ENCODE measurements around the gene HTRA3. TPM values are rescaled to one million over a fixed set of nuclear protein-coding genes. Genes with fewer than 3 reads are reported as not detected.

HTRA3 gene
- total RNA-seq, 2 experiments from 2014 or later, result not detected

DNA sequence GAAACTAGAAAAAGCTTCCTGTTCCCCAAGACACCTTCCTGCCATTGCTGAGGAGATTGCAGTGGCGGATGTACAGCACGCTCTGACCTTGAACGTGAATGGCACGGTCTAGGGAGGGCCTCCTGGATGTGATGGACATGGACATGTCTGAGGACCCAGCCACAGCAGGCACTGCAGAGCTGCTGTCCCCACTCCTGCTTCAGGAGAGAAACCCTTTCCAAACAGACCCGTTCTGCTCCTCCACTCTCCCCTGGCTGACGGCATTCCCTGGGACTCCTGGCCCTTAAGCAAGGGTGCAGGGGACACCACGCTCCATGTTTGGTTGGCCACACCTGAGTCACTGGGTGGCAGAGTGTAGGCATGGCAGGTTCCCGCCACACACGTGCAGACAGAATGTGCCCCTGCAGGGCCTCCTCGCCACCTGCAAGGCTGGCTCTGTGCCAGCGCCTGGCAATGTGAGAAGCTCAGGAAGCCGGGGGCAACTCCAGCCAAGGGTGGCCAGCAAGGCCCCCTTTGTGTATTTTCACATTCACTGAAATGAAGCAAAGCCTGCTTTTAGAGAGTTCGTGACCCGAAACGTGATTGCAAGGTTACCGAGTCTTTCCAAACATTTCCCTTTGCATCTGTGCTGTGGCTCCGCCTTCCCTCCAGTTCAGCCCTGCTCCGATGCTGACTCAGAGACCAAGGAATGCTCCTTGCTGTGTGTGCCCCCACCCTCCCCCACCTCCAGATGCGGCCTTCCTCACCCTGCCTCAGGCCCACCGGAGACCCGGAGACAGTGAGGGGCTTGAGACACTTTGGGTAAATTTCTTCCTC is 46.1 kb downstream of the HTRA3 start:
- Mint-ChIP-seq H3K4me1 (no peaks in the 10 kb centered on the region), H3K36me3 (ENCODE audit: low read depth) (no peaks in the 10 kb centered on the region), H3K27ac (no peak overlapping the region), H3K4me3 (no peak overlapping the region), H3K27me3 (no peaks in the 10 kb centered on the region), H3K9me3 (ENCODE audit: low read depth) (peaks cover 5% of the 10 kb centered on the region)
- POLR2A ChIA-PET, result no interaction called here
- CTCF ChIA-PET, result interaction anchor here (0.6 kb wide), 1 partner anchor 255 kb away, joined by 6 read pairs; no protein-coding TSS in a partner anchor
- ATAC-seq (no peak), DNase-seq (no peak)
- intact Hi-C loops (cut with DNase I, micrococcal nuclease), result no loop called here

DNA sequence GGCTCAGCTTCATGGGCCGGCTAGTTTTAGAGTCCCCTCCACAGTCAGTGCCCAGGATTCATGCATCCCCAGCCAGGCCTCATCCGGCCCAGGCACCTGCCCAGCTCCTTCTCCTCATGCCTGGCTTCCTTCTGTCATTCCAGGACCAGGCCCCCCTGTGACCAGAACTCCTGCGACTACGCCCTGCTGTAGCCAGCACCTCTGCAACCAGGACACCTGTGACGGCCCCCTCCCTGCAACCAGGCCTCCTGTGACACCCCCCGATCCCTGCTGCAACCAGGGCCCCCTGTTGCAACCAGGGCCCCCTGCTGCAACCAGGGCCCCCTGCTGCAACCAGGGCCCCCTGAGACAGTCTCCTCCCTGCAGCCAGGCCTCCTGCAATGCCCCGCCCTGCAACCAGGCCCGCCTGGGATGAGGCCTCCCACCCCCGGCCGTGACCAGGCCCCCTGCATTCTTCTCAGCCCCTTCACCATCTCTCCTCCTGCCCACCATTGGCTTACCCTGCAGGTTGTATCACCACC is 46.8 kb downstream of the HTRA3 start:
- DNase-seq (no peak), ATAC-seq (no peak)
- H3K9me3 Mint-ChIP-seq (ENCODE audit: low read depth), result peaks cover 5% of the 10 kb centered on the region
- ChIA-PET POLR2A (no interaction called here), CTCF (interaction anchor here (0.6 kb wide), 1 partner anchor 256 kb away, joined by 6 read pairs; no protein-coding TSS in a partner anchor)
- intact Hi-C loops (cut with DNase I, micrococcal nuclease), result no loop called here
- H3K27ac Mint-ChIP-seq, result no peak overlapping the region
- H3K36me3 Mint-ChIP-seq (ENCODE audit: low read depth), result no peaks in the 10 kb centered on the region
- no peak overlapping the region for H3K4me3 Mint-ChIP-seq
- no peaks in the 10 kb centered on the region for H3K4me1 Mint-ChIP-seq
- H3K27me3 Mint-ChIP-seq, result no peaks in the 10 kb centered on the region

DNA sequence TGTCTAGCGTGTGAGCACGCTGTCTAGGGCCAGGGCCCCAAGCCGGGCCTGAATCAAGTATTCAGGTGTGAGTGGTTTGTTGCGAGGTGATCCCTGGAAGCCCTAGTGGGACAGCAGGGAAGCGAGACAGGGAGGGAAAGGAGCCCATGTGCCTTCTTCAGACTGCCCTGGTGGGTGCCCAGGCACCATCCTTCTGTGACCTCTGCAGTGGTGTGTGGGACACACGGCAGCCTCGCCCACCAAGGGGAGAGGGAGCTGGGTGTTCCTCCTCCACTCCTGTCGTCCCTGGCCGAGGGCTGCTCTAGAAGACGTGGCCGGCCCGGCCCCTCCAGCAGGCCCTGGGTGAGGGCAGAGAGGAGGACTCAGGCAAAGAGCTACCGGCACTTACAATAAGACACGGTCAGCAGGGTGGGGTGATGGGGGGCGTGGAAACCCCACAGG is 47.4 kb downstream of the HTRA3 start:
- ChIA-PET POLR2A (no interaction called here), CTCF (no interaction called here)
- intact Hi-C loops (cut with DNase I, micrococcal nuclease), result no loop called here
- no peaks in the 10 kb centered on the region for H3K4me1 Mint-ChIP-seq
- H3K27ac Mint-ChIP-seq, result no peak overlapping the region
- H3K36me3 Mint-ChIP-seq (ENCODE audit: low read depth), result no peaks in the 10 kb centered on the region
- peaks cover 5% of the 10 kb centered on the region for H3K9me3 Mint-ChIP-seq (ENCODE audit: low read depth)
- ATAC-seq, result no peak
- H3K27me3 Mint-ChIP-seq, result no peaks in the 10 kb centered on the region
- DNase-seq, result no peak
- H3K4me3 Mint-ChIP-seq, result no peak overlapping the region

DNA sequence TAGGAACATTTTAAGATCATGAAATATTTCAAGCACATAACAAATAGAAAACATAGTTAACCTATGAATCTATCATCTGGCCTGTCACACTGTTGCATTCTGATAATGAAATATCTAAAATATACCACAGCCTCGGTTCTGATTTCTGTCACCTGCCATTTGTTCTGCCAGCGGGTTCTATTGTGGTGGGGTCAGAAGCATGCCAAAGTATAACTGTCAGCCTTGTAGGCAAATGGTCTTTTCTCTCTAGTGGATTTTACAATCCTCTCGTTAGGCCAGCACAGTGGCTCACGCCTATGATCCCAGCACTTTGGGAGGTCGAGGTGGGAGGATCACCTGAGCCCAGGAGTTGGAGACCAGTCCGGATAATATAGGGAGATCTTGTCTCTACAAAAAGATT is 47.9 kb downstream of the HTRA3 start:
- no peak for DNase-seq
- ChIA-PET CTCF (no interaction called here), POLR2A (no interaction called here)
- Mint-ChIP-seq H3K4me3 (no peak overlapping the region), H3K36me3 (ENCODE audit: low read depth) (no peaks in the 10 kb centered on the region), H3K4me1 (no peaks in the 10 kb centered on the region), H3K27ac (no peak overlapping the region), H3K27me3 (no peaks in the 10 kb centered on the region), H3K9me3 (ENCODE audit: low read depth) (peaks cover 5% of the 10 kb centered on the region)
- intact Hi-C loops (cut with DNase I, micrococcal nuclease), result no loop called here
- no peak for ATAC-seq

DNA sequence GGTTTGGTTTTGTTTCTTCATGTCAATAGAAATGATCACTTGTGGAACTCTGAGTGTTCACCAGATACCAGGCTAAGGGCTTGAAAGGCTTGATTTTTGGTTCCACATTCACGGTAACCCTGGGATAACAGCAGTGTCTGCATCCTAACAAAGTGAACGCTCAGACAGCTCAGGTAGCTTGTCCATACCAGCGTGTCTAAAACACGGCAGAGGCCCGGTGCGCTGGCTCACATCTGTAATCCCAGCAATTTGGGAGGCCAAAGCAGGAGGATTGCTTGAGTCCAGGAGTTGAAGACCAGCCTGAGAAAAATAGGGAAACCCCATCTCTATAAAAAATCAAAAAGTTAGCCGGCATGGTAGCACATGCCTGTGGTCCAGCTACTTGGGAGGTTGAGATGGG is 49.0 kb downstream of the HTRA3 start:
- ATAC-seq, result no peak
- Mint-ChIP-seq H3K4me3 (no peak overlapping the region), H3K4me1 (no peaks in the 10 kb centered on the region), H3K27me3 (no peaks in the 10 kb centered on the region), H3K27ac (no peak overlapping the region), H3K36me3 (ENCODE audit: low read depth) (no peaks in the 10 kb centered on the region), H3K9me3 (ENCODE audit: low read depth) (no peaks in the 10 kb centered on the region)
- intact Hi-C loops (cut with DNase I, micrococcal nuclease), result no loop called here
- POLR2A ChIA-PET, result no interaction called here
- CTCF ChIA-PET, result no interaction called here
- DNase-seq, result no peak

DNA sequence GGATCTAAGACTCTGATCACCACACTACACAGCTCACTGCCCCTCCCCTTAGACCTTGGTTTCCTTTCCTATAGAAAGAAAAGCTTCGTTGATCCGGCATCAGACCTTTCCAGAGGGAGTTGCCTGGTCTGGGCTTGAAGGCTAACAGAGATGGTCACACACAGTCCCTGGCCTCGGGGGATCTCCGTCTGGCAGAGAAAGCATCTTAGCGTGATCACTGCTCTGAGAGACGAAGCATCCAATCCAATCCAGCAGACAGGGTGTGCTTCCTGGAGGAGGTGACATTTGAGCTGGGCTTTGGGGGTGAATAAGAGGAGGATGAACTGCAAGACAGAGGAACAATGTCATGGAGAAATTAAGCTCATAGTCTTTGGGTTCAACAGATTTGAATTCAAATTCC is 49.5 kb downstream of the HTRA3 start:
- no peak overlapping the region for H3K27ac Mint-ChIP-seq
- POLR2A ChIA-PET, result no interaction called here
- no peaks in the 10 kb centered on the region for H3K27me3 Mint-ChIP-seq
- H3K4me1 Mint-ChIP-seq, result no peaks in the 10 kb centered on the region
- no peaks in the 10 kb centered on the region for H3K9me3 Mint-ChIP-seq (ENCODE audit: low read depth)
- CTCF ChIA-PET, result no interaction called here
- intact Hi-C loops (cut with DNase I, micrococcal nuclease), result no loop called here
- no peak for ATAC-seq
- H3K4me3 Mint-ChIP-seq, result no peak overlapping the region
- no peaks in the 10 kb centered on the region for H3K36me3 Mint-ChIP-seq (ENCODE audit: low read depth)
- DNase-seq, result no peak

DNA sequence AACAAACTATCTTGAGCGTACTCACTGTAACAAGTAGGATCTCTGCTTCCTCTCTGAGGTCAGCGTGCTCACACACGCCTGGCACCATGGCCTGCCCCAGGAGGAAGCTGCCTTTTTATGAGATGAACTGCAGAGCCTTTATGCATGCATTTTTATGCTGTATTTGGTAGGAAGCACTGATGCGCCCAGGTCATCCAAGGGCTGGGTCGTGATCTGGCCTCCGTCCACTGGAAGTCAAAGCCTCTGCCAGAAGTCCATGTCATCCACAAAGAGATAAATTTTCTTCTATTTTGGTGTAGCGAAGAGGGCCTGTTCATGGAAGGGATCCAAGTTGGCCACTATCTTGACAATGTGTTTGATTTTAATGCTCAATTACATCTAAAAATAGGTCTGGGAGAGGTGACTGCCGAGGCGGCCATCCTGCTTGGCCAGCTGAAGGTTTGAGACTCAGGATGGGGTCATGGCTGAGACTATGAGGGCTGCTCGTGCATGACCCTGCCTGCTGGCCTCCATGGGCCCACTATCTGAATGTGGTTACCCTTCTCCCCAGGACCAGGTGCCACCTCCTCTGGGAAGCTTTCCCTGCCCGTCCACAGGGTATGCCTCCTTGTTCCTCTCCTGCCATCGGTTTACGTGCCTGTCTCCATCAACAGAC is 50.3 kb downstream of the HTRA3 start:
- DNase-seq (no peak), ATAC-seq (no peak)
- ChIA-PET CTCF (no interaction called here), POLR2A (no interaction called here)
- Mint-ChIP-seq H3K4me3 (no peak overlapping the region), H3K36me3 (ENCODE audit: low read depth) (no peaks in the 10 kb centered on the region), H3K27me3 (no peaks in the 10 kb centered on the region), H3K27ac (no peak overlapping the region), H3K4me1 (no peaks in the 10 kb centered on the region), H3K9me3 (ENCODE audit: low read depth) (no peaks in the 10 kb centered on the region)
- intact Hi-C loops (cut with DNase I, micrococcal nuclease), result no loop called here

DNA sequence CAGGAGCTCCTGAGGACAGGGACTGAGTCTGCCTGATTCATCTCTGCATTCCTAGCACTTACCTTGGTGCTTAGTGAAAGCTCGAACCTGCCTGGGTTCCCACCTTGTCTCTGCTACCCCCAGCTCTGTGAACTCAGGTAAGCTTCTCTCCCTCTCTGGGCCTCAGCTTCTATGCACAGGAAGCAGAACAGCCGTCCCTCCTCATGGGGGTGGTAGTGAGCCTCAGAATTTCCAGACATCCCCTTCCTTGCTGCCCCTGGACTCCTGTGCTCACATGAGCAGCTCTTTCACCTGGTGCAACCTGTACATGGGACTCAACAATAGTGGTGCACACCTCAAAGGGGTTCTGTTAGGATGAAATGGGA is 50.8 kb downstream of the HTRA3 start:
- H3K36me3 Mint-ChIP-seq (ENCODE audit: low read depth), result no peaks in the 10 kb centered on the region
- POLR2A ChIA-PET, result no interaction called here
- H3K4me1 Mint-ChIP-seq, result no peaks in the 10 kb centered on the region
- H3K4me3 Mint-ChIP-seq, result no peak overlapping the region
- CTCF ChIA-PET, result no interaction called here
- DNase-seq (no peak), ATAC-seq (no peak)
- no peak overlapping the region for H3K27ac Mint-ChIP-seq
- no peaks in the 10 kb centered on the region for H3K27me3 Mint-ChIP-seq
- H3K9me3 Mint-ChIP-seq (ENCODE audit: low read depth), result no peaks in the 10 kb centered on the region
- intact Hi-C loops (cut with DNase I, micrococcal nuclease), result no loop called here

DNA sequence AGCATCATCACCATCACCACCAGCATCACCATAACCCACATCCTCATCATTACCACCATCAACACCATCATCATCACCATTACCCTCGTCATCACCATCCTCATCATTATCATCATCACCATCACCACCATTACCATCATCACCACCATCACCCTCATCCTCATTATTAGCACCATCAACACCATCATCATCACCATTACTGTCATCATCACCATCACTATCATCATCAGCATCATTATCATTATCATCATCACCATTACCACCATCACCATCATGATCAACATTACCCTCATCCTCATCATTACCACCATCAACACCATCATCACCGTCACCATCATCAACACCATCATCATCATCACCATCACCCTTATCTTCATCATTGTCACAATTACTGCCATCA is 51.7 kb downstream of the HTRA3 start:
- Mint-ChIP-seq H3K4me3 (no peak overlapping the region), H3K36me3 (ENCODE audit: low read depth) (no peaks in the 10 kb centered on the region), H3K9me3 (ENCODE audit: low read depth) (no peaks in the 10 kb centered on the region), H3K27me3 (no peaks in the 10 kb centered on the region), H3K27ac (no peak overlapping the region), H3K4me1 (no peaks in the 10 kb centered on the region)
- ATAC-seq (no peak), DNase-seq (no peak)
- POLR2A ChIA-PET, result no interaction called here
- intact Hi-C loops (cut with DNase I, micrococcal nuclease), result no loop called here
- CTCF ChIA-PET, result no interaction called here

DNA sequence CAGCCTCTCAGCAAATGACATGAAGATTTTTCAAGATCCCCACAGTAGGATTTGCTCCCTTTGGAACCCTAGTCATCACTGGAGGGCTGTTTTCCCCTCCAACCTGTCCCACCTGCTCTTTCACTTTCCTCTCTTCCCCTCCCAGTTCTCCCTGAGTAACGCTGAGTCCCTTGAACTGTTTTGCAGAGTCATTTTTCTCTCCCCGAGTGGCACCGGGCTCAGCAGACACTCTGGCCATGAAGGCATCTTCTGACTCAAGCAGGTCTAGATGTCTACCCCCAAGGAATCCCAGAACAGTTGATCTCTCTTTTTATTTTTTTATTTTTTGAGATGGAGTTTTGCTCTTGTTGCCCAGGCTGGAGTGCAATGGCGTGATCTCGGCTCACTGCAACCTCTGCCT is 52.2 kb downstream of the HTRA3 start:
- intact Hi-C loops (cut with DNase I, micrococcal nuclease), result no loop called here
- no peaks in the 10 kb centered on the region for H3K27me3 Mint-ChIP-seq
- no peak overlapping the region for H3K27ac Mint-ChIP-seq
- H3K36me3 Mint-ChIP-seq (ENCODE audit: low read depth), result no peaks in the 10 kb centered on the region
- CTCF ChIA-PET, result no interaction called here
- H3K9me3 Mint-ChIP-seq (ENCODE audit: low read depth), result no peaks in the 10 kb centered on the region
- POLR2A ChIA-PET, result no interaction called here
- ATAC-seq, result no peak
- no peak overlapping the region for H3K4me3 Mint-ChIP-seq
- DNase-seq, result no peak
- no peaks in the 10 kb centered on the region for H3K4me1 Mint-ChIP-seq

DNA sequence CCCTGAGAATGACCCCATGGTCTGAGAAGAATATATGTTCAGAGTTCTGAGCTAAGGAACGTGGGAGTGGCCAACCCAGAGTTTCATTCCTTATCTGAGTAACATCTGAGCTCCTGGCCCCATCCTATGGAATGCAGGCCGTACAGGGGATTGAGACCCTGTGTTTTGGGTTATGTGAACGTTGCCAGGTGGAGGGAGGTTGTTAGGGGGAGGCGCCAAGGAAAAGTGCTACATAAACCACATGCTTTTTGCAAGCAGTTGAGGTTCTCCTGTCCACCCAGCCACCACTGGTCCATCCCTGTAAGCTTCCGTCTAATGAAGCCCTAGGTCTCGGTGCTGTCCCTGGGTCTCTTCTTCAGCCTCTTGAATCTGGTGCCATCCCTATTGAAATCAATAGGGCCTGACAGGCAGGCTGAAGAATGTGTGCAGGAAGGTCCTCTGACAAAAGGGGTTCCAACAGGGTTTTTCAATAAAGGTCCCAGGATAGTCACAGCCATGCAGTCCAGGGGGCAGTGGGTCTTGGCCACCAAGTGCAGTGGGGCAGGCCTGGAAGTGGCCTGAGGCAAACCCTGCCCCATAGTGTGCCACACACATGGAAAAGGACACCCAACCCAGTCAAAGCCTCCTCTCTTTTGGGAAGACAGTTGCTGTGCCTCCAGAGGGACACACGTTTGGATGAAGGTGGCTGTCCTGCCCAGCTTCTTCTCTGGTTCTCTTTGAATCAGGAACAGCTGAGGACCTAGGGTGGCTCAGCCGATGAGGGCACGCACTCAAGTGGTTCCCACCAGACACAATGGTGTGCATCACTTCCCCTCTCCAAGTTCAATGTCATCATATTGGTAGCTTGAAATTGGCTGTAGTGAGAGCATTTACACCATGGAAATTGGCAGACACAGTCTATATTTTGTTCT is 53.5 kb downstream of the HTRA3 start:
- Mint-ChIP-seq H3K4me1 (no peaks in the 10 kb centered on the region), H3K9me3 (ENCODE audit: low read depth) (no peaks in the 10 kb centered on the region), H3K27ac (no peak overlapping the region), H3K36me3 (ENCODE audit: low read depth) (no peaks in the 10 kb centered on the region), H3K27me3 (no peaks in the 10 kb centered on the region), H3K4me3 (no peak overlapping the region)
- CTCF ChIA-PET, result interaction anchor here (0.5 kb wide), 2 partner anchors 13 to 18 kb away, joined by 3 read pairs; no protein-coding TSS in a partner anchor
- ATAC-seq, result no peak
- intact Hi-C loops (cut with DNase I, micrococcal nuclease), result no loop called here
- no peak for DNase-seq
- POLR2A ChIA-PET, result no interaction called here

Measured in activated CD4-positive, alpha-beta T cell treated with anti-CD3 and anti-CD28 coated beads for 36 hours (primary cell).